HEK293 (cell line): Measurements from ENCODE around the gene ARHGAP8.

Experiments
- CTCF ChIA-PET: fragments of 350-600 bp; formaldehyde crosslinking; extraction: SDS; loops from one replicate; lab custom pipeline; 2021; ENCODE audit warnings: antibody characterized with exemption; lab: Yijun Ruan, JAX
- POLR2A ChIA-PET: fragments of 300-600 bp; formaldehyde crosslinking; extraction: SDS; loops from one replicate; lab custom pipeline; 2020; ENCODE audit warnings: antibody characterized with exemption, inconsistent platforms; lab: Yijun Ruan, JAX
- H3K27ac ChIP-seq: fragments of 200-500 bp; sonication (Bioruptor generic); 2 replicates; pipeline ENCODE4 v1.5.1; 2014; ENCODE audit warnings: low read depth, low read length, control low read depth, inconsistent platforms; ENCODE audit errors: extremely low read depth
- H3K36me3 ChIP-seq, 2 experiments: fragments of 200-500 bp in 1 of 2; sonication (Bioruptor generic) in 1 of 2; 1 replicate in 1 of 2; 2 replicates in 1 of 2; pipeline ENCODE4 v1.5.1; 2014 to 2017; ENCODE audit warnings: inconsistent platforms in 2 of 2, low read length in 2 of 2; ENCODE audit not compliant: control insufficient read depth in 2 of 2, insufficient read depth in 1 of 2
- H3K4me1 ChIP-seq: fragments of 200-500 bp; sonication (Bioruptor generic); 2 replicates; pipeline ENCODE4 v1.5.1; 2014; ENCODE audit warnings: mild to moderate bottlenecking, low read length, inconsistent platforms; ENCODE audit not compliant: control insufficient read depth, insufficient read depth
- H3K4me3 ChIP-seq: 2 replicates; pipeline ENCODE4 v1.5.1; 2011; ENCODE audit warnings: low read depth, mild to moderate bottlenecking, control low read depth, low read length, moderate library complexity
- H3K9me3 ChIP-seq: fragments of 200-500 bp; sonication (Bioruptor generic); 2 replicates; pipeline ENCODE4 v1.5.1; 2014; ENCODE audit warnings: low read depth, low read length, inconsistent platforms; ENCODE audit not compliant: control insufficient read depth, insufficient read depth
- FEZF1 ChIP-seq: fragments of 450-650 bp; formaldehyde crosslinking; IDR thresholded peaks from 2 replicates; pipeline ENCODE4 v1.5.1; 2016; ENCODE audit warnings: missing biosample characterization, missing genetic modification characterization
- HOXD13 ChIP-seq: sonication (generic); formaldehyde crosslinking; IDR thresholded peaks from 2 replicates; pipeline ENCODE4 v1.8.0; 2022; ENCODE audit warnings: missing genetic modification reagents, borderline replicate concordance
- KLF16 ChIP-seq: fragments of 450-650 bp; formaldehyde crosslinking; IDR thresholded peaks from 2 replicates; pipeline ENCODE4 v1.5.1; 2017; ENCODE audit warnings: missing biosample characterization, missing genetic modification characterization
- PRDM2 ChIP-seq: fragments of 450-650 bp; formaldehyde crosslinking; IDR thresholded peaks from 2 replicates; pipeline ENCODE4 v1.5.1; 2016; ENCODE audit warnings: missing biosample characterization, missing genetic modification characterization, borderline replicate concordance
- REST ChIP-seq: fragments of 450-650 bp; formaldehyde crosslinking; IDR thresholded peaks from 2 replicates; pipeline ENCODE4 v1.5.1; 2016; ENCODE audit warnings: missing biosample characterization, missing genetic modification characterization
- TSHZ1 ChIP-seq: fragments of 450-650 bp; formaldehyde crosslinking; IDR thresholded peaks from 2 replicates; pipeline ENCODE4 v1.5.1; 2016; ENCODE audit warnings: missing biosample characterization, missing genetic modification characterization, borderline replicate concordance
- ZFP3 ChIP-seq: fragments of 450-650 bp; formaldehyde crosslinking; IDR thresholded peaks from 2 replicates; pipeline ENCODE4 v1.5.1; 2016; ENCODE audit warnings: low read depth, missing biosample characterization, missing genetic modification characterization
- ZNF114 ChIP-seq: fragments of 450-650 bp; formaldehyde crosslinking; IDR thresholded peaks from 2 replicates; pipeline ENCODE4 v1.5.0; 2017; ENCODE audit warnings: missing biosample characterization, missing genetic modification characterization
- ZNF248 ChIP-seq: fragments of 450-650 bp; formaldehyde crosslinking; IDR thresholded peaks from 2 replicates; pipeline ENCODE4 v1.5.1; 2017; ENCODE audit warnings: missing biosample characterization, missing genetic modification characterization
- ZNF266 ChIP-seq: fragments of 450-650 bp; formaldehyde crosslinking; IDR thresholded peaks from 2 replicates; pipeline ENCODE4 v1.5.1; 2016; ENCODE audit warnings: missing biosample characterization, missing genetic modification characterization, low read depth
- ZNF404 ChIP-seq: fragments of 450-650 bp; formaldehyde crosslinking; IDR thresholded peaks from 2 replicates; pipeline ENCODE4 v1.5.1; 2017; ENCODE audit warnings: missing biosample characterization, missing genetic modification characterization
- ZNF416 ChIP-seq: fragments of 450-650 bp; formaldehyde crosslinking; IDR thresholded peaks from 2 replicates; pipeline ENCODE4 v1.5.1; 2016; ENCODE audit warnings: missing biosample characterization, missing genetic modification characterization
- ZNF837 ChIP-seq: fragments of 450-650 bp; formaldehyde crosslinking; IDR thresholded peaks from 2 replicates; pipeline ENCODE4 v1.5.1; 2016; ENCODE audit warnings: missing biosample characterization, missing genetic modification characterization
- TF ChIP-seq, protein P1 (sequence below): fragments of 450-650 bp; formaldehyde crosslinking; IDR thresholded peaks from 2 replicates; pipeline ENCODE4 v1.5.1; 2016; ENCODE audit warnings: missing biosample characterization, missing genetic modification characterization
- TF ChIP-seq, protein P2 (sequence below): fragments of 450-650 bp; formaldehyde crosslinking; IDR thresholded peaks from 2 replicates; pipeline ENCODE4 v1.5.1; 2016; ENCODE audit warnings: missing biosample characterization, missing genetic modification characterization
- TF ChIP-seq, protein P3 (sequence below): fragments of 450-650 bp; formaldehyde crosslinking; IDR thresholded peaks from 2 replicates; pipeline ENCODE4 v1.5.1; 2016; ENCODE audit warnings: missing biosample characterization, missing genetic modification characterization

ARHGAP8 gene

DNA sequence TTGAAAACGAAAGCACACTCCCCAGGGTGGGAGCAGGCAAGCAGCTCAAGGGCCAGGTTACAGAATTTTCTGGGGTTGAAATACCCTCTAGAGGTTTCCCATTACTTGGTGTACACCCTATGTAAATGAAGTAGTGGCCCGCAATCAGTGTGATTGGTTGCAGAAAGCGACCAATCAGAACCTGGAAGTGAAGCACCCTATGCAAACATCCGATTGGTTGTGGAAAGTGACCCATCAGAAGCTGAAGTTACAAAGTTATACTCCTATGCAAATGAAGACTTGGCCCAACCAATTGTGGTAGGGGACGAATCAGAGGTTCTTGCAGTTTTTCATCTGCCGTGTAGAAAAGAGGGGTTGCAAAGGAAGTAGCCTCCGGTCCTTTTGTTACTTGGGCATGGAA, 31.2 kb upstream of the ARHGAP8 start:
- no peak for TF ChIP-seq ZNF837 (tag by site-specific recombination)
- no peak for TF ChIP-seq ZNF248
- no peak overlapping the region for H3K27ac ChIP-seq
- no peaks in the 10 kb centered on the region for H3K9me3 ChIP-seq
- H3K4me3 ChIP-seq = no peak overlapping the region
- POLR2A ChIA-PET = no interaction called here
- peaks cover 0 to 15% of the 10 kb centered on the region in 2 experiments; a peak in 2 of 3 replicates for H3K36me3 ChIP-seq
- 0 out of 2 replicates have a peak, but pooled peaks cover 2% of the 10 kb centered on the region for H3K4me1 ChIP-seq
- CTCF ChIA-PET = interaction anchor here (1.1 to 2.1 kb wide), 2 partner anchors 14 to 20 kb away, joined by 3 to 7 read pairs; no protein-coding TSS in a partner anchor

DNA sequence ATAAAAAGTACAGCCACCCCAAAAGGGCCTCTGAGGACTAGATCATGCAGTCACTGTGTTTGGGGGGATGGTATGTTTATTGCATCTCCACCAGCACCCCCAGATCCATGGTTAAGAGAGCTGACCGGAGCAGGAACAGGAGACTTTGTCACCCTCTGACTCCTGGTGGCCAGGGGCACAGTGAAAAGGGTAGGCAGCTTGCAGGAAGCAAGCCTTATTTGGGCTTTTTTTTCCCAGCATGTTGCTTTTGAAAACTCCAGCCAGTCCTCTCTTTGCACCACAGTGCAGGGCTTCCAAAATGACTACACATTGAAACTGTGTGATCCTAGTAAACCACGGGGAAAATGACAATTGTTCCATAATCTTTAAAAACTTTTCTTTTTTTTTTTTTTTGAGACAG, 29.8 kb upstream of the ARHGAP8 start:
- ChIA-PET CTCF (interaction anchor here (1.8 to 3.1 kb wide), 2 partner anchors 12 to 24 kb away, joined by 8 to 12 read pairs; no protein-coding TSS in a partner anchor), POLR2A (no interaction called here)
- H3K27ac ChIP-seq = no peak overlapping the region
- TF ChIP-seq ZFP3 (tag by site-specific recombination) (no peak), HOXD13 (no peak), REST (tag by site-specific recombination) (no peak), FEZF1 (tag by site-specific recombination) (no peak), ZNF114 (no peak), ZNF416 (tag by site-specific recombination) (no peak), ZNF404 (tag by site-specific recombination) (no peak), PRDM2 (tag by site-specific recombination) (no peak), ZNF266 (no peak), KLF16 (tag by site-specific recombination) (no peak), TSHZ1 (tag by site-specific recombination) (no peak)
- TF ChIP-seq, protein P1, sequence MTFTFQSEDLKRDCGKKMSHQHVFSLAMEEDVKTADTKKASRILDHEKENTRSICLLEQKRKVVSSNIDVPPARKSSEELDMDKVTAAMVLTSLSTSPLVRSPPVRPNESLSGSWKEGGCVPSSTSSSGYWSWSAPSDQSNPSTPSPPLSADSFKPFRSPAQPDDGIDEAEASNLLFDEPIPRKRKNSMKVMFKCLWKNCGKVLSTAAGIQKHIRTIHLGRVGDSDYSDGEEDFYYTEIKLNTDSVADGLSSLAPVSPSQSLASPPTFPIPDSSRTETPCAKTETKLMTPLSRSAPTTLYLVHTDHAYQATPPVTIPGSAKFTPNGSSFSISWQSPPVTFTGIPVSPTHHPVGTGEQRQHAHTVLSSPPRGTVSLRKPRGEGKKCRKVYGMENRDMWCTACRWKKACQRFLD (tag by site-specific recombination) = no peak
- TF ChIP-seq, protein P2, sequence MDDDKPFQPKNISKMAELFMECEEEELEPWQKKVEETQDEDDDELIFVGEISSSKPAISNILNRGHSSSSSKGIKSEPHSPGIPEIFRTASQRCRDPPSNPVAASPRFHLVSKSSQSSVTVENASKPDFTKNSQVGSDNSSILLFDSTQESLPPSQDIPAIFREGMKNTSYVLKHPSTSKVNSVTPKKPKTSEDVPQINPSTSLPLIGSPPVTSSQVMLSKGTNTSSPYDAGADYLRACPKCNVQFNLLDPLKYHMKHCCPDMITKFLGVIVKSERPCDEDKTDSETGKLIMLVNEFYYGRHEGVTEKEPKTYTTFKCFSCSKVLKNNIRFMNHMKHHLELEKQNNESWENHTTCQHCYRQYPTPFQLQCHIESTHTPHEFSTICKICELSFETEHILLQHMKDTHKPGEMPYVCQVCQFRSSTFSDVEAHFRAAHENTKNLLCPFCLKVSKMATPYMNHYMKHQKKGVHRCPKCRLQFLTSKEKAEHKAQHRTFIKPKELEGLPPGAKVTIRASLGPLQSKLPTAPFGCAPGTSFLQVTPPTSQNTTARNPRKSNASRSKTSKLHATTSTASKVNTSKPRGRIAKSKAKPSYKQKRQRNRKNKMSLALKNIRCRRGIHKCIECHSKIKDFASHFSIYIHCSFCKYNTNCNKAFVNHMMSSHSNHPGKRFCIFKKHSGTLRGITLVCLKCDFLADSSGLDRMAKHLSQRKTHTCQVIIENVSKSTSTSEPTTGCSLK (tag by site-specific recombination) = no peak
- TF ChIP-seq, protein P3, sequence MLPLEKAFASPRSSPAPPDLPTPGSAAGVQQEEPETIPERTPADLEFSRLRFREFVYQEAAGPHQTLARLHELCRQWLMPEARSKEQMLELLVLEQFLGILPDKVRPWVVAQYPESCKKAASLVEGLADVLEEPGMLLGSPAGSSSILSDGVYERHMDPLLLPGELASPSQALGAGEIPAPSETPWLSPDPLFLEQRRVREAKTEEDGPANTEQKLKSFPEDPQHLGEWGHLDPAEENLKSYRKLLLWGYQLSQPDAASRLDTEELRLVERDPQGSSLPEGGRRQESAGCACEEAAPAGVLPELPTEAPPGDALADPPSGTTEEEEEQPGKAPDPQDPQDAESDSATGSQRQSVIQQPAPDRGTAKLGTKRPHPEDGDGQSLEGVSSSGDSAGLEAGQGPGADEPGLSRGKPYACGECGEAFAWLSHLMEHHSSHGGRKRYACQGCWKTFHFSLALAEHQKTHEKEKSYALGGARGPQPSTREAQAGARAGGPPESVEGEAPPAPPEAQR (tag by site-specific recombination) = no peak

More for the DNA sequence above, 29.8 kb upstream of the ARHGAP8 start:
- no peak overlapping the region for H3K4me3 ChIP-seq
- 0 out of 2 replicates have a peak, but pooled peaks cover 2% of the 10 kb centered on the region for H3K4me1 ChIP-seq
- H3K36me3 ChIP-seq = peaks cover 0 to 21% of the 10 kb centered on the region in 2 experiments; a peak in 1 of 3 replicates
- no peaks in the 10 kb centered on the region for H3K9me3 ChIP-seq
